Epithelial cell of proximal tubule (primary cell): ENCODE measurements around the gene CACNB1. TPM values are rescaled to one million over a fixed set of nuclear protein-coding genes. Genes with fewer than 3 reads are reported as not detected.

ENCODE experiments used
- DNase-seq: peaks from one replicate; pipeline ENCODE4 v3.0.0-alpha.2; 2011; ENCODE audit warnings: low read depth
- H3K4me3 ChIP-seq: 2 replicates; pipeline ENCODE4 v1.5.1; 2011; ENCODE audit warnings: low read depth, mild to moderate bottlenecking, low read length
- total RNA-seq: library from RNA; depleted of rRNA; stranded (reverse); fragments of >200 nt; gene quantifications from 2 replicates; pipeline ENCODE4 v1.2.3, GENCODE V29; 2015
- TF ChIP-seq, protein P1 (sequence below): conservative IDR thresholded peaks from 2 replicates; pipeline ENCODE4 v1.5.1; 2012; ENCODE audit warnings: low read depth, mild to moderate bottlenecking, low read length

The CACNB1 gene
- total RNA-seq, 1 donor from 2014 or later = 2.4 TPM

DNA sequence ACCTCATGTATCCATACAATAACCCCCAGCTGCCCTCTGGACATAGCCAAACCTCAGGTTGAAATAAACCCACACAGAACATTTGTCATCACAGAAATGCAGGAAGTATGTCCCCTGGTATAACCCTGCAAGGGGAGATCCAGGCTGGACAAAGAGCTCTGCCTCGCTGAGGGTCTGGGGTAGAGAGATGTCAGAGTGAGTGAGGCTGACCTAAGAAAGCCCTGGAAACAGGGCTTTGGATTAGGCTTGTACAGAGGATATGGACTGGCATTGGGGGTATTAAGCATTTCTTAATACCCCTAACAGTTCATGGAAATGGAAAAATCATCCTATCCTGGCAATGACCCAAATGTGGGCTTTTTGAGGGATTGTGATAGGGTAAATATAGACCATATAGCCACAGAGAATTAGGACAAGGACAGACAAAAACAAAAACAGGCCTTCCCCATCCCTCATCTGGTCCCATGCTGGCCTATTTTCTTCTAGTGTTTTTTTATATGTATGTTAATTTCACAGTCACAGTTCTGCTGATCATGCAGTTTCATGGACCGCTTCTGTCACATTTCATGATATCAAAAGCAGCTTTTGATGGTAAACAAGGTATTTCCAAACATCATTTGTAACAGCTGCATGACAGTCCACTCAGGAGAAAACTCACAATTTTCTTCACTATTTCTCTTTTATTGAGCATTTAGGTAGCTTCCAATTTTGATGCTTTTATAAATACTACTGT is 72.2 kb downstream of the CACNB1 start:
- DNase-seq = no peak
- no peak overlapping the region for H3K4me3 ChIP-seq
- TF ChIP-seq, protein P1, sequence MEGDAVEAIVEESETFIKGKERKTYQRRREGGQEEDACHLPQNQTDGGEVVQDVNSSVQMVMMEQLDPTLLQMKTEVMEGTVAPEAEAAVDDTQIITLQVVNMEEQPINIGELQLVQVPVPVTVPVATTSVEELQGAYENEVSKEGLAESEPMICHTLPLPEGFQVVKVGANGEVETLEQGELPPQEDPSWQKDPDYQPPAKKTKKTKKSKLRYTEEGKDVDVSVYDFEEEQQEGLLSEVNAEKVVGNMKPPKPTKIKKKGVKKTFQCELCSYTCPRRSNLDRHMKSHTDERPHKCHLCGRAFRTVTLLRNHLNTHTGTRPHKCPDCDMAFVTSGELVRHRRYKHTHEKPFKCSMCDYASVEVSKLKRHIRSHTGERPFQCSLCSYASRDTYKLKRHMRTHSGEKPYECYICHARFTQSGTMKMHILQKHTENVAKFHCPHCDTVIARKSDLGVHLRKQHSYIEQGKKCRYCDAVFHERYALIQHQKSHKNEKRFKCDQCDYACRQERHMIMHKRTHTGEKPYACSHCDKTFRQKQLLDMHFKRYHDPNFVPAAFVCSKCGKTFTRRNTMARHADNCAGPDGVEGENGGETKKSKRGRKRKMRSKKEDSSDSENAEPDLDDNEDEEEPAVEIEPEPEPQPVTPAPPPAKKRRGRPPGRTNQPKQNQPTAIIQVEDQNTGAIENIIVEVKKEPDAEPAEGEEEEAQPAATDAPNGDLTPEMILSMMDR = no peak

DNA sequence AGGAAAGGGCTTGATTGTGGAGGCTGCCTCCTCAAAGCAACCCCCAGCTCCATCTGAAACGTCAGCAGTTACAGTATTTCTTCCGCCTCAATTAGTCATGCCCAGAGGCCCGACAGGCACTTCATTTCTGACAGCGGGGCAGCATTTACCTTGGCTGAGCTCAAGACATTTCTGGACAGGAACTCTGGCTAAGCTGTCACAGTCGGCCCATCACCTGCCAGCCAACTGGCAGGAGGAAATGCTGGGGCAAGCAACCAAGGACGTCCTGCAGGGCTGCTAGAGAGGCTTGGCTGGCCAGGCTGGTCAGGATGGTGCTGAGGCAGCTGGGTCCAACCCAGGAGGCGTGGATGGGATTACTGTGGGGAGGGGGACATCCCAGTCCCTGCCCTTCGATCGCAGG is 73.8 kb downstream of the CACNB1 start:
- no peak overlapping the region for H3K4me3 ChIP-seq
- TF ChIP-seq, protein P1 = no peak

More for the DNA sequence above, 73.8 kb downstream of the CACNB1 start:
- DNase-seq = no peak

Other genes starting within 250 kb of the CACNB1 start
- gene FBXO47, start 230.3 kb downstream of the CACNB1 start, total RNA-seq = not detected in 2 replicates
- gene PLXDC1, start 46.0 kb downstream of the CACNB1 start, total RNA-seq = not detected in 2 replicates
- gene ARL5C, start 31.5 kb downstream of the CACNB1 start, total RNA-seq = not detected in 2 replicates
- 2,234 and 2,474 TPM in 2 replicates for gene RPL19, start 2.6 kb upstream of the CACNB1 start, total RNA-seq
- not detected in 2 replicates for gene STAC2, start 28.3 kb upstream of the CACNB1 start, total RNA-seq
- gene FBXL20, start 204.0 kb upstream of the CACNB1 start, total RNA-seq = 2.7 and 9.3 TPM in 2 replicates